NCI-H82 (cell line): ENCODE results near the gene SLC44A3.

Experiments
- DNase-seq: peaks from one replicate; lab custom pipeline; 2025; lab: John Stamatoyannopoulos, UW

Gene SLC44A3

GRCh38 chr1:94819945-94820746 is at the start of gene SLC44A3:
Gene SLC44A3 (plus strand): TSS chr1:94820357. CDS start chr1:94820452, 95 bp downstream.
- DNase-seq, result peak; percentile 68

- no peak for DNase-seq
These were observed 47.9 kb upstream of the SLC44A3 start for GRCh38 chr1:94772230-94772641.

- no peak for DNase-seq
These were observed 47.3 kb upstream of the SLC44A3 start for GRCh38 chr1:94772845-94773244.

- DNase-seq, result no peak
These were observed 46.8 kb upstream of the SLC44A3 start for GRCh38 chr1:94773296-94773809.

- DNase-seq, result no peak
These were observed 46.2 kb upstream of the SLC44A3 start for GRCh38 chr1:94773931-94774422.

- DNase-seq, result no peak
These were observed 43.7 kb upstream of the SLC44A3 start for GRCh38 chr1:94776474-94776873.

GRCh38 chr1:94777281-94777680 is 42.9 kb upstream of the SLC44A3 start:
- no peak for DNase-seq

GRCh38 chr1:94778808-94779207 is 41.3 kb upstream of the SLC44A3 start:
- DNase-seq, result no peak

GRCh38 chr1:94783342-94784189 is 36.6 kb upstream of the SLC44A3 start:
- no peak for DNase-seq

- no peak for DNase-seq
These were observed 36.0 kb upstream of the SLC44A3 start for GRCh38 chr1:94784190-94784515.

GRCh38 chr1:94787691-94788090 is 32.5 kb upstream of the SLC44A3 start:
- DNase-seq, result no peak

- DNase-seq, result no peak
These were observed 29.9 kb upstream of the SLC44A3 start for GRCh38 chr1:94790246-94790645.

- no peak for DNase-seq
These were observed 29.5 kb upstream of the SLC44A3 start for GRCh38 chr1:94790670-94791069.

GRCh38 chr1:94792473-94793295 is 27.5 kb upstream of the SLC44A3 start:
- no peak for DNase-seq

- no peak for DNase-seq
These were observed 26.9 kb upstream of the SLC44A3 start for GRCh38 chr1:94793296-94793656.

GRCh38 chr1:94795434-94795833 is 24.7 kb upstream of the SLC44A3 start:
- DNase-seq, result no peak

- DNase-seq, result no peak
These were observed 23.9 kb upstream of the SLC44A3 start for GRCh38 chr1:94796266-94796665.

- no peak for DNase-seq
These were observed 22.9 kb upstream of the SLC44A3 start for GRCh38 chr1:94797291-94797690.

GRCh38 chr1:94798054-94798453 is 22.1 kb upstream of the SLC44A3 start:
- DNase-seq, result no peak

- no peak for DNase-seq
These were observed 21.7 kb upstream of the SLC44A3 start for GRCh38 chr1:94798462-94798861.

- no peak for DNase-seq
These were observed 21.0 kb upstream of the SLC44A3 start for GRCh38 chr1:94799206-94799605.

GRCh38 chr1:94801919-94802546 is 18.1 kb upstream of the SLC44A3 start:
- DNase-seq, result peak; percentile 78
